H1 (cell line): ENCODE data around the gene FTHL17. TPM values are rescaled to one million over a fixed set of nuclear protein-coding genes. Genes with fewer than 3 reads are reported as not detected.

Experiments used
- CTCF ChIA-PET: fragments of 300-600 bp; sonication (Branson Sonifier 250); formaldehyde crosslinking; loops from one replicate; lab custom pipeline; 2021; ENCODE audit not compliant: partially characterized antibody; lab: Charles Lee
- POLR2A ChIA-PET: fragments of 300-600 bp; sonication (Branson Sonifier 250); formaldehyde crosslinking; loops from one replicate; lab custom pipeline; 2021; ENCODE audit warnings: inconsistent platforms; ENCODE audit not compliant: partially characterized antibody; lab: Charles Lee
- DNase-seq, 2 experiments: peaks; one replicate each; pipeline versions ENCODE4 v3.0.0 to v3.0.0-alpha.2; 2010 to 2022; ENCODE audit warnings: low spot score in 2 of 2, low read depth in 1 of 2, mixed read lengths in 1 of 2
- FAIRE-seq: peaks from 2 replicates; lab custom pipeline; 2011; peaks lifted over from hg19 to GRCh38; lab: Jason Lieb, UNC
- H2AFZ ChIP-seq: 2 replicates; pipeline ENCODE4 v1.8.1; 2012; ENCODE audit warnings: low read length, inconsistent platforms
- H2AK5ac ChIP-seq: 2 replicates; pipeline ENCODE4 v1.6.1; 2013; ENCODE audit warnings: low read depth, low read length
- H2BK120ac ChIP-seq: replicated peaks from 2 replicates; pipeline ENCODE3; 2013; ENCODE audit warnings: low read depth, low read length, inconsistent platforms
- H2BK12ac ChIP-seq: 2 replicates; pipeline ENCODE4 v1.6.1; 2013; ENCODE audit warnings: low read depth, low read length
- H2BK15ac ChIP-seq: 2 replicates; pipeline ENCODE4 v1.6.1; 2013; ENCODE audit warnings: low read length
- H2BK20ac ChIP-seq: 2 replicates; pipeline ENCODE4 v1.6.1; 2013; ENCODE audit warnings: low read length
- H2BK5ac ChIP-seq: 2 replicates; pipeline ENCODE4 v1.6.1; 2013; ENCODE audit warnings: low read depth, low read length
- H3K14ac ChIP-seq: 2 replicates; pipeline ENCODE4 v1.6.1; 2013; ENCODE audit warnings: inconsistent platforms; ENCODE audit not compliant: insufficient read length
- H3K18ac ChIP-seq: 2 replicates; pipeline ENCODE4 v1.6.1; 2013; ENCODE audit warnings: low read length; ENCODE audit errors: extremely low read depth
- H3K23ac ChIP-seq: 2 replicates; pipeline ENCODE4 v1.6.1; 2013; ENCODE audit warnings: inconsistent platforms; ENCODE audit not compliant: insufficient read length
- H3K23me2 ChIP-seq: 2 replicates; pipeline ENCODE4 v1.6.1; 2013; ENCODE audit warnings: low read depth, low read length
- H3K27ac ChIP-seq: 2 replicates; pipeline ENCODE4 v1.6.1; 2011; ENCODE audit warnings: low read depth, low read length, inconsistent platforms
- H3K27me3 ChIP-seq, 4 experiments: replicated peaks in 1 of 4; 1 replicate in 1 of 4; 2 replicates in 3 of 4; pipeline versions ENCODE4 v1.6.1 to v1.8.1; 2011 to 2013; ENCODE audit warnings: low read length in 3 of 4, mild to moderate bottlenecking in 3 of 4, inconsistent platforms in 2 of 4, mixed read lengths in 2 of 4, moderate library complexity in 1 of 4; ENCODE audit not compliant: control insufficient read depth in 3 of 4, insufficient read depth in 3 of 4; ENCODE audit errors: extremely low read depth in 1 of 4
- H3K36me3 ChIP-seq, 4 experiments: 2 replicates each; pipeline versions ENCODE4 v1.6.1 to v1.8.1; 2011 to 2013; ENCODE audit warnings: mild to moderate bottlenecking in 4 of 4, low read length in 3 of 4, moderate library complexity in 2 of 4, control low read depth in 1 of 4, inconsistent platforms in 1 of 4; ENCODE audit not compliant: insufficient read depth in 4 of 4, control insufficient read depth in 2 of 4
- H3K4ac ChIP-seq: replicated peaks from 2 replicates; pipeline ENCODE3; 2013; ENCODE audit warnings: low read length, low read depth, mixed read lengths, inconsistent platforms; ENCODE audit not compliant: insufficient read length
- H3K4me1 ChIP-seq, 4 experiments: replicated peaks in 1 of 4; 1 replicate in 1 of 4; 2 replicates in 3 of 4; pipeline versions ENCODE4 v1.6.1 to v1.8.1; 2011 to 2013; ENCODE audit warnings: low read length in 3 of 4, inconsistent platforms in 2 of 4, mixed read lengths in 1 of 4; ENCODE audit not compliant: insufficient read depth in 4 of 4, control insufficient read depth in 3 of 4
- H3K4me2 ChIP-seq, 2 experiments: 2 replicates each; pipeline versions ENCODE4 v1.6.1 to v1.8.1; 2011 to 2013; ENCODE audit warnings: low read depth in 2 of 2, low read length in 2 of 2, control low read depth in 1 of 2, inconsistent platforms in 1 of 2, mild to moderate bottlenecking in 1 of 2; ENCODE audit not compliant: insufficient read depth in 1 of 2
- H3K4me3 ChIP-seq, 4 experiments: fragments of 200-600, 300-600 bp in 1 of 4; sonication (generic), shearing (Covaris generic), sonication (Bioruptor Twin) in 1 of 4; 2 replicates each; pipeline versions ENCODE4 v1.5.1 to v1.8.1; 2011 to 2016; ENCODE audit warnings: low read length in 4 of 4, low read depth in 3 of 4, control low read depth in 2 of 4, inconsistent platforms in 2 of 4, mild to moderate bottlenecking in 2 of 4, mixed read lengths in 1 of 4, moderate library complexity in 1 of 4; ENCODE audit not compliant: insufficient read depth in 2 of 4; ENCODE audit errors: extremely low read depth in 1 of 4
- H3K56ac ChIP-seq: replicated peaks from 2 replicates; pipeline ENCODE3; 2013; ENCODE audit warnings: low read depth, mild to moderate bottlenecking, mixed read lengths, low read length, inconsistent platforms; ENCODE audit not compliant: insufficient read length
- H3K79me1 ChIP-seq: 2 replicates; pipeline ENCODE4 v1.6.1; 2013; ENCODE audit warnings: low read depth, low read length, control low read depth
- H3K79me2 ChIP-seq, 2 experiments: 2 replicates each; pipeline versions ENCODE4 v1.6.1 to v1.8.1; 2012 to 2013; ENCODE audit warnings: low read length in 2 of 2, mild to moderate bottlenecking in 2 of 2, inconsistent platforms in 1 of 2; ENCODE audit not compliant: insufficient read depth in 2 of 2, control insufficient read depth in 1 of 2
- H3K9ac ChIP-seq, 4 experiments: replicated peaks in 1 of 4; 1 replicate in 1 of 4; 2 replicates in 3 of 4; pipeline versions ENCODE4 v1.6.1 to v1.8.1; 2011 to 2013; ENCODE audit warnings: low read depth in 3 of 4, low read length in 3 of 4, control low read depth in 2 of 4, mild to moderate bottlenecking in 2 of 4, moderate library complexity in 2 of 4, inconsistent platforms in 1 of 4; ENCODE audit errors: extremely low read depth in 1 of 4
- H3K9me3 ChIP-seq, 2 experiments: 2 replicates each; pipeline versions ENCODE4 v1.6.1 to v1.8.1; 2012 to 2013; ENCODE audit warnings: mild to moderate bottlenecking in 2 of 2, moderate library complexity in 2 of 2, control low read depth in 1 of 2, inconsistent platforms in 1 of 2, low read depth in 1 of 2, low read length in 1 of 2, mixed read lengths in 1 of 2; ENCODE audit not compliant: insufficient read depth in 2 of 2
- H4K20me1 ChIP-seq, 2 experiments: replicated peaks in 1 of 2; 2 replicates each; pipeline versions ENCODE3 to v1.8.1; 2011 to 2013; ENCODE audit warnings: inconsistent platforms in 2 of 2, low read length in 2 of 2, mild to moderate bottlenecking in 1 of 2; ENCODE audit not compliant: insufficient read depth in 2 of 2, control insufficient read depth in 1 of 2
- H4K5ac ChIP-seq: 2 replicates; pipeline ENCODE4 v1.6.1; 2013; ENCODE audit warnings: low read length, low read depth, mixed read lengths, inconsistent platforms; ENCODE audit not compliant: insufficient read length
- H4K8ac ChIP-seq: 2 replicates; pipeline ENCODE4 v1.8.0; 2013; ENCODE audit warnings: mild to moderate bottlenecking, moderate library complexity, low read length, inconsistent platforms; ENCODE audit not compliant: insufficient read depth; ENCODE audit errors: extremely low read depth
- H4K91ac ChIP-seq: replicated peaks from 2 replicates; pipeline ENCODE3; 2013; ENCODE audit warnings: low read length, mixed read lengths, inconsistent platforms; ENCODE audit not compliant: insufficient read length
- CHD1 ChIP-seq: IDR thresholded peaks from 2 replicates; pipeline ENCODE4 v1.6.1; 2012; ENCODE audit warnings: low read depth, low read length, improper control_type of control experiment
- CHD2 ChIP-seq: IDR thresholded peaks from 2 replicates; pipeline ENCODE4 v1.6.1; 2012; ENCODE audit warnings: low read length, improper control_type of control experiment
- CTBP2 ChIP-seq: IDR thresholded peaks from 2 replicates; pipeline ENCODE4 v1.7.0; 2011; ENCODE audit warnings: borderline replicate concordance, mild to moderate bottlenecking, moderate library complexity, mixed read lengths, low read length; ENCODE audit not compliant: insufficient read depth, insufficient read length
- MAX ChIP-seq: IDR thresholded peaks from 2 replicates; pipeline ENCODE4 v1.6.1; 2012; ENCODE audit warnings: inconsistent platforms
- PHF8 ChIP-seq: fragments of 200-600 bp; sonication (generic); conservative IDR thresholded peaks from 2 replicates; pipeline ENCODE4 v1.7.1; 2012; ENCODE audit warnings: low read depth, mild to moderate bottlenecking, inconsistent platforms, low read length, moderate library complexity
- POLR2AphosphoS5 ChIP-seq: IDR thresholded peaks from 2 replicates; pipeline ENCODE4 v1.6.1; 2011; ENCODE audit warnings: low read depth, low read length
- POU5F1 ChIP-seq: IDR thresholded peaks from 2 replicates; pipeline ENCODE4 v1.6.1; 2011; ENCODE audit warnings: low read depth, mild to moderate bottlenecking, low read length, moderate library complexity
- SP2 ChIP-seq: IDR thresholded peaks from 2 replicates; pipeline ENCODE4 v1.6.1; 2012; ENCODE audit warnings: mild to moderate bottlenecking, low read length, inconsistent platforms
- SP4 ChIP-seq: IDR thresholded peaks from 2 replicates; pipeline ENCODE4 v1.6.1; 2012; ENCODE audit warnings: low read length, inconsistent platforms
- TEAD4 ChIP-seq: IDR thresholded peaks from 2 replicates; pipeline ENCODE4 v1.6.1; 2012; ENCODE audit warnings: low read depth, low read length, inconsistent platforms, mixed read lengths
- WGBS, 2 experiments: shearing (Covaris generic) in 1 of 2; methylation state at CpG; one replicate each; pipeline versions ENCODE4 v1.1.6 to v1.1.7; 2013 to 2015; ENCODE audit warnings: low lambda C conversion rate in 2 of 2, mixed read lengths in 2 of 2, inconsistent platforms in 1 of 2, low coverage in 1 of 2, missing lambda C conversion rate in 1 of 2; ENCODE audit not compliant: insufficient replicate concordance in 2 of 2, insufficient coverage in 1 of 2, insufficient read length in 1 of 2; ENCODE audit errors: extremely low coverage in 1 of 2, missing lambda C conversion rate in 1 of 2; 5-methylcytosine and 5-hydroxymethylcytosine counted together
- polyA plus RNA-seq, 7 experiments: library from polyadenylated mRNA; depleted of rRNA in 3 of 7; stranded (reverse) in 5 of 7; unstranded in 2 of 7; fragments of >200 nt in 5 of 7; fragments of 200-250 nt in 2 of 7; gene quantifications; 1 replicate in 5 of 7; 2 replicates in 1 of 7; 4 replicates in 1 of 7; pipeline versions ENCODE4 v1.2.1 to v1.2.3, GENCODE V29; 2011 to 2013; ENCODE audit warnings: missing spikeins in 2 of 7, mixed read lengths in 2 of 7
- total RNA-seq: library from RNA; stranded (reverse); fragmentation: NEBNext Ultra II Directional; extraction: Animal tissue kit (Norgen Biotek cat#: 25700); gene quantifications from 2 replicates; pipeline ENCODE4 v1.2.1, GENCODE V29; 2021

The FTHL17 gene
- total and polyA plus RNA-seq, 2 of the 8 experiments (the other 6 are each of a cell fraction or from before 2014, with no cell fraction given): not detected

GRCh38 chrX:31117266-31117665, 45.4 kb upstream of the FTHL17 start:
- Histone ChIP-seq H3K9me3 (no peaks in the 10 kb centered on the region), H3K23me2 (no peaks in the 10 kb centered on the region), H2BK20ac (no peak overlapping the region), H4K20me1 (no peaks in the 10 kb centered on the region), H3K9ac (no peak overlapping the region), H3K23ac (no peak overlapping the region), H2BK5ac (no peak overlapping the region), H3K56ac (no peak overlapping the region), H2AFZ (no peak overlapping the region), H3K79me1 (no peaks in the 10 kb centered on the region), H3K4me3 (no peak overlapping the region), H3K4me2 (no peak overlapping the region), H3K27ac (no peak overlapping the region), H3K14ac (no peak overlapping the region), H3K27me3 (no peaks in the 10 kb centered on the region), H3K79me2 (no peaks in the 10 kb centered on the region), H2BK15ac (no peak overlapping the region), H4K91ac (no peak overlapping the region), H4K5ac (no peak overlapping the region), H3K4me1 (no peaks in the 10 kb centered on the region), H3K18ac (no peak overlapping the region), H3K4ac (no peak overlapping the region), H3K36me3 (no peaks in the 10 kb centered on the region), H2BK120ac (no peak overlapping the region), H2BK12ac (no peak overlapping the region), H2AK5ac (no peak overlapping the region), H4K8ac (no peak overlapping the region)
- CTCF ChIA-PET: no interaction called here
- DNase-seq (no peak), FAIRE-seq (no peak)
- WGBS, 2 experiments: 76% methylated on average over 4 of the region's 4 CpGs; no CpG with 5 or more reads in 1 of the 2 experiments
- POLR2A ChIA-PET: no interaction called here
- no peak for TF ChIP-seq CHD1
- no peak for TF ChIP-seq CHD2
- TF ChIP-seq PHF8: no peak
- no peak for TF ChIP-seq SP2
- TF ChIP-seq CTBP2: no peak
- no peak for TF ChIP-seq TEAD4
- TF ChIP-seq POU5F1: no peak
- TF ChIP-seq POLR2AphosphoS5: no peak
- no peak for TF ChIP-seq MAX
- no peak for TF ChIP-seq SP4
